HEK293T (cell line): ENCODE measurements around the gene EYA4.

ENCODE experiments used
- ARNT ChIP-seq: fragments of 450-650 bp; IDR thresholded peaks from 2 replicates; pipeline ENCODE4 v1.6.1; 2017; ENCODE audit warnings: mild to moderate bottlenecking
- FOXK2 ChIP-seq: fragments of 450-650 bp; IDR thresholded peaks from 2 replicates; pipeline ENCODE4 v1.6.1; 2016; ENCODE audit warnings: mild to moderate bottlenecking
- HDGF ChIP-seq: fragments of 450-650 bp; IDR thresholded peaks from 2 replicates; pipeline ENCODE4 v1.6.1; 2017; ENCODE audit warnings: antibody characterized with exemption, borderline replicate concordance

DNA sequence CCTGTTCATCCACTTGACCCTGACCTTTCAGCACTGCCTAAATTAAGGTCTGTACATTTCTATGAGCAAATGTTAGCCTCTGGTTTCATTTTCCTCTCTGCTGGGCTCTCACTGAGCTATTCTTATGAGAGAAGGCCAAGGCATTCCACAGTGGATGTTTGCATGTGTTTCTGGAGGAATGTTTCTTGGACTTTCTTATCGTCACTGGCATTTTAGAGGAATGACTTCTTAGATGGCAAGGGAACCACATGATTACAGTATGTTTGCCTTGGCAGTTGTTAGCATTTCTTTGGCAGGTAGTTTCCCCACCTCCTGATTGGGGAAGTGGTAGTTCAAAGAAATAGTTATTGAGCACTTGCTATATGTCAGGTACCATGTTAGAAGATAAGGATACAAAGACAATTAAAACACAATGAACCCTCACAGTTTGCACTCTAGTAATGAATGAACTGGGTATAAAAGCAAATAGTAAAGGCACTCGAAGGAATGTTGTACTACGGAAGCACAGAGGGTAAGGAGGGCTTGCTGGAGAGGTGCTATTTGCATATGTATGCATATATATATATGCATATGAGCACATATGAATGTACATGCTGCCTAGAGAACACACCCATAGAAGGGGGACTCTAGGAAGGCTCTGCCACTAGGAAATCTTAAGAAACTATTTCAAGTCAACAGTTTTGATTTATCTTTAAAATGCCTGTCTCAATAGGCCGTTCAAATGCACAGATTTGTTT is 307.4 kb downstream of the EYA4 start:
- no peak for TF ChIP-seq FOXK2
- no peak for TF ChIP-seq ARNT
- TF ChIP-seq HDGF = no peak
